Measurements from ENCODE around the gene NCL.

The NCL gene

GRCh38 chr2:231463698-231464575 lies at the start of gene NCL:
TSS of gene NCL (minus strand) at chr2:231464484. CDS start at chr2:231464353, 131 bp downstream.
- peak; percentile 78 for DNase-seq (ENCODE audit: low read depth, low spot score)

DNA sequence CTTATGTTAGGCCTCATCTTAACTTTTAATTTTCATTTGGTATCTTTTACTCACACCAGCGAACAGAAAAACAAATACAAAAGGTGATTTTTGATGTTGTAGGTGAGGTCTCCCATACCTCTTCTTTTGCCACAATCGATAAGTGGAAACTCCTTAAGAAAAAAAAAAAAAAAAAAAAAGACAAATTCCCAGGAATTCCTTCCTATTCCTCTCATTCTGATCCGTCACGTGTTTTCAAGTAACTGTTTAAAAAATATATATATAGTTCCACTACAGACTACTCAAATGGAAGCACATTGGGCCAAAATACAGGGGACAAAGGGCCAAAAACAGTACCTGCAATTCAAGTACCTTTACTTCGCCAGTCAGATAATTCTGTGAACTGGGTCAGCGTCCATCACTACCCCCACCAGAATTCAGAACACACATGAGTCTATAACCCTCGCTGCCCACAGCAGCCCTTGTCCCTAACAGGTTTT lies 49.5 kb upstream of the NCL start:
- DNase-seq (ENCODE audit: low read depth, low spot score): no peak

GRCh38 chr2:231512222-231512621 lies 47.9 kb upstream of the NCL start:
- DNase-seq (ENCODE audit: low read depth, low spot score): no peak

DNA sequence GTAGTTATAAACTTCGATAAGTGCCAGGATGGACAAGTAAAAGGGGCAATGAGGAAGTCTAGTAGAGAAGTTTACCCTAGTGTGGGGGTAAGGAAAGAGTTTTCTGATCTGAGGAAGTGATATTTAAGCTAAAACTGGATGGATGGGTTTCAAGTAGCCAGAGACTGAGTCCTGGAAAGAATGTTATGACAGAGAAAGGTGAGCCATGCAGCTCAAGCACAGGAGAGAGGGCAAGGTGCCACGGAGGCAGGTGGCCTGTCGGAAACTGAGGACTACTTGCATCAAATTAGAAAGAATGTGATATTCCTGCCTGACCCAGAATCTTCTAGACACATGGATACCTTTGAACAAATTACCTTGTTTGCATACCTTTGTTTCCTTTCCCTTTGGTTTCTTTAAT lies 39.5 kb upstream of the NCL start:
- no peak for DNase-seq (ENCODE audit: low read depth, low spot score)

DNA sequence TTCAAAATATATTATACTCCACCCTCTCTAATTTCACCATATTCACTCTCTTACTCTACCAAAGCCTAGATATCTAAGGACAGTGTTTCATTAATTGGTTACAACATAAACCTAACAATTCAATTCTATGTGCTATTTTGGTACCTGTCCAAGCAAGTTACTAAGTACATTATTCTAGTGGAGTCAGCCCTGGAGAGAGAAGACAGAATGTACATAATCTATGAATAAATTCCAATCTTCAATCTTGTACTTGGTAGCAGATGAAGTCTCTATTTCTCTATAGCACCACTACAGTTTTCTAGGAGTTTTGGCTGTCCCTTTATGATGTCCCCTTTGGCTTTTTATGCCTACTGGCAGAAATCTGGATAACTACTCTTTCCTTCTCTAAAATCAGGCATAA lies 38.3 kb upstream of the NCL start:
- DNase-seq (ENCODE audit: low read depth, low spot score): no peak

- no peak for DNase-seq (ENCODE audit: low read depth, low spot score)
Measured at GRCh38 chr2:231497651-231498050, 33.4 kb upstream of the NCL start.

DNA sequence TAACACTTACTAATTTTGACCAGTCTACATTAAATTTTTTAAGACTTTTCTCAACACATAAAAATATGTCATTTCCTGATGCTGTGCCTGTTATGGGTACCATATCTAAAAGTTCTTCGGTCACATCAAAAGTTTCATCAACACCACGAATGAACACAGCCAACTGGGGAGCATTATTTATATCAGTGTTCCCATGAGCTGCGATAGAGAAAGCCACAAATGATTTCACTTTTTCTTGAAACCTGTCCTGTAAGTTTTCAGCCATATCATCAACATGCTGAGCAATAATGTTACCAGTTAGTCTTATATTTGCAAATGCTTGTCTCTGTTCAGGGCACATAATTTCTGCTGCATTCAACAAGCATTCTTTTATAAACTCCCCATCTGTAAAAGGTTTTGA lies 30.4 kb upstream of the NCL start:
- no peak for DNase-seq (ENCODE audit: low read depth, low spot score)

GRCh38 chr2:231490801-231491200 lies 26.5 kb upstream of the NCL start:
- DNase-seq (ENCODE audit: low read depth, low spot score): no peak

DNA sequence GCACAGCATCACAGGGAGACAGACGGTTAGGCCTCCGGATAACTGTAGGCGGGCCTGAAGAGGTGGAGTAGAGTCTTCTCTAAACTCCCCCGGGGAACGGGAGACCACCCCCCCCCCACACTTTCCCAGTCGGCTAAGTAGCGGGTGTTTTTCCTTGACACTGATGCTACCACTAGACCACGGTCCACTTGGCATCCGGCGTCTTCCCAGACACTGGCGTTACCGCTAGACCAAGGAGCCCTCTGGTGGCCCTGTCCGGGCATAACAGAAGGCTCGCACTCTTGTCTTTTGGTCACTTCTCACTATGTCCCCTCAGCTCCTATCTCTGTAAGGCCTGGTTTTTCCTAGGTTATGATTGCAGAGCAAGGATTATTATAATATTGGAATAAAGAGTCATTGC lies 25.7 kb upstream of the NCL start:
- DNase-seq (ENCODE audit: low read depth, low spot score): no peak

DNA sequence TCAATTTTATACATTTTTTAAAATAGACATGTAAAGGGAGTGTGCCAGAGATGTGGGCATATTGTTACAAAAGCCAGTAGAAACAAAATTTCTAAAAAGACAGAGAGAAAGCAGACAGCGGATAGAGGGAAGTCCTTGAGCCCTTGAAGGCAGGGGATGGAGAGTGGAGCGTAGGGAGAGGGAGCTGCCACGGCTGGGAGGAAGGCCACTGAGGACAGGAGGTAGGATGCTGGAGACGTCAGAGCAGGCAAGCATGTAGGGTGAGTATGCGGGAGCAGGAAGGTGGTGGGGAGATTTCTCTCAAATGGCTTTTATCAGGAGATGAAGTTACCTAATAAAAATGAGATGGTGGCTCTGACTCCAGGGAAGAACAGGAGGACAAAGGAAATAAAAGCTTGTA lies 24.0 kb upstream of the NCL start:
- no peak for DNase-seq (ENCODE audit: low read depth, low spot score)

- no peak for DNase-seq (ENCODE audit: low read depth, low spot score)
Measured at GRCh38 chr2:231486851-231487596, 22.7 kb upstream of the NCL start.

DNA sequence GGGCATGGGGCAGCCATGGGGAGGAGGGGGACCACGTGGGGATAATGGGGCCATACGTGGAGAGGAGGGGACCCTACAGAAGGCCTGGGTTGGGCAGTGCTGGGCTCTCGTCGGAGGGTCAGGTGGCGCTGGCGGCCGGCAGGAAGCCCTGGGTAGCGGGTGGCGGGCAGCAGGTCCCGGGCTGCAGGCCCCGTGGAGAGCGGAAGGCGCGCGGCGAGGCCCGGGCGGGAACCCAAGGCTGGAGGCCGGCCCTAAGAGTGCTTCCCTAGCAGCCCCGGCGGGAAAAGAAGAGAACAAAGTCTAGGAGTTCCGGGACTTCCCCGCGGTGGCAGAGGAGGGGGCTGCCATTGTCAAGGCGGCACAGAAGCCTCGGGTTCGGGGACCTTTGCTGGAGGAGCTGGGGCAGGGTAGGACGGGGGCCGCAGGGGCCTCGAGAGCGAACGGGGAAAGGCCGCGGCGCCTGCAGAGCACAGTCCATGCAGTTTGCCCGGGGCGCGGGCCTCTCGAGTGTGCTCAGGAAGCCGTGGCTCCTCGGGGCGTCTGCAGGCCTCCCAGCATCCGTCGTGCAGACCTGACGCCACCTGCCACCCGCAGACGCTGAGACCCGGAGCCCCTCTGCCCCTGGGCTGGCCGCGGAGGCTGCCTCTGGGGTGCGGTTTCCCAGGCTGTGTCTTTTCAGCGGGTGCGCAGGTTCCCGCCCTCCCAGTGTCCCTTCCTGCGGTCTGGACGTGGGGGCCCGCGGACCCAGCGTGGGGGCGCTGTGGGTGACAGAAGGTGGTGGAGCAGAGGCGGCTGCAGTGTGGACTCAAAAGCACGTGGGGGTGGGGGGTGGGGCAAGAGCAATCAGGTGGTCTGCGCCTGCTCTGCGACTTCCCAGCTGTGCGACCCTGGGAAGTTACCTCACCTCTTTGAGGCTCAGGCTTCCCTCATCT lies 19.4 kb upstream of the NCL start:
- DNase-seq (ENCODE audit: low read depth, low spot score): no peak

GRCh38 chr2:231482806-231483391 lies 18.6 kb upstream of the NCL start:
- peak; percentile 62 for DNase-seq (ENCODE audit: low read depth, low spot score)

GRCh38 chr2:231480781-231481180 lies 16.5 kb upstream of the NCL start:
- no peak for DNase-seq (ENCODE audit: low read depth, low spot score)

GRCh38 chr2:231479455-231479854 lies 15.2 kb upstream of the NCL start:
- DNase-seq (ENCODE audit: low read depth, low spot score): no peak

DNA sequence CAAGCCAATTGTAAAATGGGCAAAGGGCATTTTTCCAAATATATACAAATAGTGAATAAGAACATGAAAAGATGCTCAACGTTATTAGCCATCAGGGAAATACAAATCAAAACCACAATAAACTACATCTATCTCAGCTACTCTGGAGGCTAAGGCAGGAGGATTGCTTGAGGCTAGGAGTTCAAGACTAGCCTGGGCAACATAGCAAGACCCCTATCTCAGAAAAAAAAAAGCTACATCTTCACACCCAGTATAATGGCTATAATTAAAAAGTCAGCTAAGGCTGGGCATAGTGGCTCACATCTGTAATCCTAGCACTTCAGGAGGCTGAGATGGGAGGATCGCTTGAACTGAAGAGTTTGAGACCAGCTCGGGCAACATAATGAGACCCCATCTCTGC lies 12.6 kb upstream of the NCL start:
- no peak for DNase-seq (ENCODE audit: low read depth, low spot score)

- DNase-seq (ENCODE audit: low read depth, low spot score): no peak
Measured at GRCh38 chr2:231475965-231476364, 11.7 kb upstream of the NCL start.

- DNase-seq (ENCODE audit: low read depth, low spot score): no peak
Measured at GRCh38 chr2:231472816-231473215, 8.5 kb upstream of the NCL start.

DNA sequence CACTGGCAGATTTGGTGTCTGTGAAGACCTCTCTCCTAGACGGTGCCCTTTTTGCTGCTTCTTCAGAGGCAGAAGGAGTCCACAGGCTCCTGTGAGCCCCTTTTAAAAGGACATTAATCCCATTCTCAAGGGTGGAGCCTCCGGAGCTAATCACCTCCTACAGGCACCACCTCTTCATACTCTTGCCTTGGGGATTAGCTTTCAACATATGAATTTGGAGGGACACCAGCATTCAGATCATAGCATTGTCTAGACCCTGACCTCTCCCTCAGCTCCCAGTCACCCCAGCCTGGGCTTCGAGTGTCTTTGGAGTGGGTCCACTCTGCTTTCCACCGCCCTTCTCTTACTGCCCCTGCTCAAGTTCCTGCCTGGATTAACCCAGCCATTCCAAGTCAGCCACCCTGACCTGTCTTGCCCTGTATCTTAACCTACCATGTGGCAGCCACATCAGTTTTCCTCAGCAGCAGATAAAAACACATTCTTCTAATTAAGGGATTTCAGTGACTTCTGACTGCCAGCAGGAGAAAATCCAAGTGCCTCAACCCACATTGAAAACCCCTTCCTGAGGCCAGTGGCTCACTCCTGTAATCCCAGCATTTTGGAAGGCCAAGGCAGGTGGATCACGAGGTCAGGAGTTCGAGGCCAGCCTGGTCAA lies 6.1 kb upstream of the NCL start:
- no peak for DNase-seq (ENCODE audit: low read depth, low spot score)

GRCh38 chr2:231469583-231469950 lies 5.3 kb upstream of the NCL start:
- no peak for DNase-seq (ENCODE audit: low read depth, low spot score)

Data from activated CD4-positive, CD25-positive, alpha-beta regulatory T cell treated with anti-CD3 and anti-CD28 coated beads, Interleukin-2, amount 50 U/mL, for 16 hours (primary cell).